Upper lobe of left lung (tissue), 4 donors: ENCODE results near the gene MINAR1.

ENCODE experiments used
- CTCF ChIP-seq, 6 experiments: fragments of 450-650 bp in 4 of 6; fragments of 200-600 bp in 2 of 6; sonication (generic) in 2 of 6; IDR thresholded peaks; one replicate each; pipeline ENCODE4 v1.5.1; 2016 to 2019; ENCODE audit warnings: antibody characterized with exemption in 6 of 6
- EP300 ChIP-seq, 4 donors: sonication (generic); formaldehyde crosslinking; IDR thresholded peaks; one replicate each; pipeline ENCODE4 v1.5.1; 2017; ENCODE audit warnings: antibody characterized with exemption in 4 of 4, control low read depth in 2 of 4
- POLR2AphosphoS5 ChIP-seq, 2 donors: sonication (generic); formaldehyde crosslinking; IDR thresholded peaks; one replicate each; pipeline ENCODE4 v1.5.1; 2017; ENCODE audit warnings: antibody characterized with exemption in 2 of 2

- TF ChIP-seq CTCF (IDR thresholded peaks at IDR 0.05) (no peak), POLR2AphosphoS5 (IDR thresholded peaks at IDR 0.05) (no peak), EP300 (IDR thresholded peaks at IDR 0.05) (no peak)
These were observed 32.5 kb upstream of the MINAR1 start for GRCh38 chr15:79399606-79400005.
